GM18868 (cell line): ENCODE data around the gene RABL2B.
"Not testable (repeated sequence)": the region's sequence is repeated elsewhere in the genome, so short reads cannot be mapped to it uniquely, and the experiment has no call there.

Source experiments
- ATAC-seq: cut with Tn5 transposase; IDR thresholded peaks from one replicate; pipeline ENCODE4 v1.9.1; 2021; ENCODE audit warnings: mild to moderate bottlenecking, moderate library complexity; ENCODE audit not compliant: unreplicated experiment

RABL2B gene

DNA sequence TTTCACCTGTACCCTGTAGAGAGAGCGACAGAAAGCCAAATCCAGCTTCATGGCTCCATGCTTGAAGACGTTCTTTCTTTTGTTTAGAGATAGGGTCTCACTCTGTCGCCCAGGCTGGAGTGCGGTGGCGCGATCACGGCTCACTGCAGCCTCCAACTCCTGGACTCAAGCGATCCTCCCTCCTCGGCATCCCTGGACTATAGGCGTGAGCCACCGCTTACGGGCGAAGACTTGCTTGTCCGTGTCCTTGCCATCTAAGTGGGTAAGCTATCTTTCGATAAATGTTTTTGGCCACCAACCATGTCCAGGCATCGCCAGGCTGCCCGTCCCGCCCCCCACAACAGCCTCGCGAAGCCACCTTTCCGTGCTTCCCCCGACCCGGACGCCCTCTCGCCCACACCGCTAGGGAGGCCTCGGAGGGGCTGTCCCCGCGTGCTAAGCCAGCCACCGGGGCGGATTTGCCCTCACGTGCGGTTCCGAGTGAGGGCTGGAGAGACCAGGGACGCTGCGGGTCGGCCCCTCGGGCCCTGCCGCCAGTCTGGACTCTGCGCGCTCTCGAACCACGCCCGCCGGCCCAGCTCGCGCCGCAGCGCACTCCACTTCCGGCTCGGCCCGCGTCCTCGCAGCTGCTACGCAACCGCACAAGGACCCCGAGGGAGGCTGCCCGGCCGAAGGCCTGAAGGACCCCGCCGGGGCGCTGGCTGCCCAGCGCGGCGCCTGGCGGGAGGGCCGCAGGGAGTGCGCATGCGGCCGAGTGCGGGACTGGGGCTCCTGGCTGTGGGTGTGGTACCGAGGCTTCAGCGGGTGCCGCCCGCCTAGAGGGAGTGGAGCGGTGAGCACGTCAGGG lies at the start of gene RABL2B:
Gene RABL2B (minus strand): TSS at position 604 of the 847 bp plus-strand sequence. CDS start 1,342 bp downstream, outside the sequence.
- ATAC-seq = peak; percentile 88

DNA sequence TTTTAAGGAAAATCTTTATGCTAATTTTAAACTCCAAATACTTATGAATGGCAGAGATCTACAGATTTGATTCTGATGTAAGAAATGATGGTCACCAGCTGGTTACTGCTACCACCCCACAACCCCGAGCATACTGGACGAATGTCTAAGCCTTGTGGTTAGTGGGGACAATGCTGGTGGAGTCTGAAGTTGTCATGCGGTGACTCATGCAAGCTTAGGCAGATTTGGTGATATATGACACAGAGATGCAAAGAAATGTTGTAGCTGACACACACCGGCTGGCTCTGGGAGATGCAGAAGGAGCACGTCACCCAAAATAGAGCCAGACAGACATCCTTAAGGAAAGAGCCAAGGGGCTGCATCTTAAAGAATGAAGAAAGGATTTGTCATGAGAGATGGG lies 3.5 kb upstream of the RABL2B start:
- ATAC-seq = not testable (repeated sequence)

DNA sequence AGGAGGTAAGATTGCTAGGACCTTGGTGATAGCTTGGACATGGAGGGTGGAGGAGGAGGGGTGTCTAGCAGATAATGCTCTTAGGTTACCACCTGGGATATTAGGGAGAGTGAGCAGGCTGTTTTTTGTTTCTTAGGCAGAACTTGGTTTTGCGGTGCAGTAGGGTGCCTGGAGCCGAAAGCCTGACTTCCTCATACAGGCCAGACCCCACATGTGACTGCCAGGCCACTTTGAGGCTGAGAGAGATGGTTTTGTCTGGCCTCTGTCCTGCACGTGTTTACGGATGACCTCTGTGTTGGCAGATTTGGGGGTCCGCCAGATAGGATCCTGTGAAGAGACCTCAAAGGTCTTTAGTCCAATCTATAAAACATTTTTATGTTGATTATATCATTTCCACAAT lies 1.9 kb upstream of the RABL2B start:
- not testable (repeated sequence) for ATAC-seq

DNA sequence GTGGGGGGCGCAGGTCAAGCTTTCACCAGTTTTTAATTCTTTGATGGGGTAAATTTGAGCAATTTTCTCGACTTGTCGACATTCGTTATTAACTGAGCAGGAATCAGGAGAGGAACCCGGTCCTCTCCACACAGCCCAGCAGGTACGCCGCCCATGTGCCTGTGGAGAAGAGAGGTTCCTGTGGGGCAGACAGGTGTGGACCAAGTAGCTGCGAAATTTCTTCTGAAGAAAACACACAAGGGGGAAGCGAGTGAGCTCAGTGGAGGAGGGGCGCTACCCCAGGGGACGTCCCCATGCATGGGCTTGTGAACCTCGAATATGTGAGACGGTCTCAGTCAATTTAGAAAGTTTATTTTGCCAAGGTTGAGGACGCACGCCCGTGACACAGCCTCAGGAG lies 442 bp upstream of the RABL2B start:
- peak; percentile 45 for ATAC-seq

DNA sequence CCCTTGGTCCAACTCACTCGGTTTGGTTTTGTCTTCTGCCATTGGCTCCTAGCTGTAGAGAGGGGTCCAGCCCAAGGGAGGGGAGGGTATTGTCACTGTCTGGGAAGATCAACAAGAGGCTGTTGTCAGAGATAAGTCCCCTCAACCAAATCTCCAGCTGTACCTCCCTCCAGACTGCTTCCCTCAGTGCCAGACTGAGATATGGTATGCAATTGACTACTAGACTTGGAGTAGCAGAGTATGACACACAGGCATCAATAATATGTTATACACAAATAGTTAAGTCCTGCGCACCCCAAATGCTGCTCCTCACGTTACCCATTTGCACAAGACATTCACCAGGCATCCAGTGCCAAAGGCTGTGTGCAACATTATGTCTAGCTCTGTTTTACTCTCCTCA lies 1.2 kb downstream of the RABL2B start:
- ATAC-seq = not testable (repeated sequence)

DNA sequence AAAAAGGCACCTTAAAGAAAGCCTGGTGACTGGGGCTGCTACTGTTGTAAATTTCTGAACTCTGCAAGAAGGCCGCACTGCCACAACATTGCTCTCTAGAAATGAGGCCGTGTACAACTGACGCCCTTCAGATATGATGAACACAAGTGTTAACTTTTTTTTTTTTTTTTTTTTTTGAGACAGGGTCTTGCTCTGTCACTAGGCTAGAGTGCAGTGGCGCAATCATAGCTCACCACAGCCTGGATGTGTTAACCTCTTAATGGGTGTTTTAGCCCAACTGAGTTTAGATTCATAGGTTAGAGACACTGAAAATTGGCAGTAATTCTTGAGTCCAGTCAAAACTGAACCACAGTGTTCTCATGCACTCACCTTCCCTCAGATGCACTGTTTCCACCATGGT lies 3.2 kb downstream of the RABL2B start:
- ATAC-seq = not testable (repeated sequence)

DNA sequence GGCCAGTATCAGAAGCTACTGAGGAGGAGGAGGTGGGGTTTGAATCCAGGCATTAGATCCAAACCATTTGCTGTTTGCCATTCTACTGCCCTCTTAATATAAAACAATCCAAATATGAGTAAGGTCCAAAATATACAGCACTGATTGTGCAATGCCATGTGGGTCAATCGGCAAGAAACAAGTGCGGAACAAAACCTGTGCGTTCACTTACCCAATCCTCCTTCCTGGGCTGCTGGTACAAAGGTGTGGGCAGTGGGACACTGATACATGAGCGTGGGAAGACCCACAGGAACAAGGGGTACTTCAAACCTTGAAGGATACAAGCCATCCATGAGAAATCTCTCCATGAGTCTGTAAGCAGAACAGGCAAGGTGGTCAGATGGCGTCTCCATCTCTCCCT lies 5.8 kb downstream of the RABL2B start:
- ATAC-seq = not testable (repeated sequence)

DNA sequence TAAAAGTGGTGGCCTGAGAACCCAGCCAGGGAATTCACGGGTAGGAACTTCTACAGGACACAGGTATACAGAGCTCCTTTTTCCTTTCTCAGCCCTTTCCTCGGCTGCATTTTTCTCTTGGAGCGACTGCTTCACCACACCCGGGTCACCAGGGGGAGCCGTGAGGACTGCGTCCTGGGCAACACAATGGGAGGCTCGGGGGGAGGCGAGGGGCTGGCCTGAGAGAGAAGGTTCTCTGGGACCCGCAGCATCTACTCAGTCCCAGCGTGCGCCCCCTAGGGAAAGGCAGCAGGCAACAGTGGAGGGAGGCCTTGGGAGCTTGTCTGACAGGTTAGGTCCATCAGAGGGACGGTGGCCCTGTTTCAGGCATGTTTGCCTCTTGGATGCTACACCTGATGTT lies 8.3 kb downstream of the RABL2B start:
- ATAC-seq = not testable (repeated sequence)

DNA sequence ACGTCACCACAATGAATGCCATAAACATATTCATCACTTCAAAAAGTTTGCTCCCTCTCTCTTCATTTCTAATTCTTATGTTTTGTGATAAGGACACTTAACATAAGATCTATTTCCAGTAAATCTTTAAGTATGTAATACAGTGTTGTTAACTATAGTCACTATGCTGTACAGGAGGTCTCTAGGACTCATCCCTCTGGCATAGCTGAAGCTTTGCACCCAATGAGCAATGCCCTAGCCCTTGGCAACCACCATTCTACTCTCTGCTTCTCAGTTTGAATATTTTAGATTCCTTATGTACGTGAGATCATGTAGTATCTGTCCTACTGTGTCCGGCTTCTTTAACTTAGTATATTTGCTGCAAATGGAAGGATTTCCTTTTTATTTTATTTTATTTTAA lies 19.1 kb downstream of the RABL2B start:
- not testable (repeated sequence) for ATAC-seq

DNA sequence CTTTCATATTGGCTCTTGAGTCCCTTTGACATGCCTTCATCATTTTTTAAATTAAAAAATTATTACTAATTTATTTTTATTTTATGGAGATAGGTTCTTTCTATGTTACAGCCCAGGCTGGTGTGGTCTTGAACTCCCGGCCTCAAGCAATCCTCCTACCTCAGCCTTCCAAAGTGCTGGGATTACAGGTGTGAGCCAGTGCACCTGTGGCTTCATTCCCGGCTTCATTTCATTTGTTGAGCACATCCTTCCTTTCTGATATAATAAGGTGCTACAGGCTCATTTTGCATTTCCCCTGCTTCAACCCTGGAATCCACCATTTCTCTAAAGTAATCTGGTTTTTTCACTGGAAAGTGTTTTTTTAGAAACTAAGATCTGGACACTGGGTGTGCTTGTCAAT lies 21.6 kb downstream of the RABL2B start:
- not testable (repeated sequence) for ATAC-seq

DNA sequence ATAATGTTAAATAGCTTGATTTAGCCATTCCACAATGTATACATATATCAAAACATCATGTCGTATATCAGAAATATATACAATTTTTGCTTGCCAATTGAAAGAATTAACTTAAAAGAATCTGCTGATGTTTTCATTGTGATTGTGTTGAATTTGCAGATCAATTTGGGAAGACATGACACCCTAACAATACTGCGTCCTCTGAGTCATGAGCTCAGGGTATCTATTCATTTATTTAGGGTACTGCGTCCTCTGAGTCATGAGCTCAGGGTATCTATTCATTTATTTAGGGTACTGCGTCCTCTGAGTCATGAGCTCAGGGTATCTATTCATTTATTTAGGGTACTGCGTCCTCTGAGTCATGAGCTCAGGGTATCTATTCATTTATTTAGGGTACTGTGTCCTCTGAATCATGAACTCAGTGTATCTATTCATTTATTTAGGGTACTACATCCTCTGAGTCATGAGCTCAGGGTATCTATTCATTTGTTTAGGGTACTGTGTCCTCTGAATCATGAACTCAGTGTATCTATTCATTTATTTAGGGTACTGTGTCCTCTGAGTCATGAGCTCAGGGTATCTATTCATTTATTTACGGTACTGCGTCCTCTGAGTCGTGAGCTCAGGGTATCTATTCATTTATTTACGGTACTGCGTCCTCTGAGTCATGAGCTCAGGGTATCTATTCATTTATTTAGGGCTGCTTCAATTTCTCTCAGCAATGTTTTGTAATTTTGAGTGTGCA lies 23.7 kb downstream of the RABL2B start:
- ATAC-seq = not testable (repeated sequence)

DNA sequence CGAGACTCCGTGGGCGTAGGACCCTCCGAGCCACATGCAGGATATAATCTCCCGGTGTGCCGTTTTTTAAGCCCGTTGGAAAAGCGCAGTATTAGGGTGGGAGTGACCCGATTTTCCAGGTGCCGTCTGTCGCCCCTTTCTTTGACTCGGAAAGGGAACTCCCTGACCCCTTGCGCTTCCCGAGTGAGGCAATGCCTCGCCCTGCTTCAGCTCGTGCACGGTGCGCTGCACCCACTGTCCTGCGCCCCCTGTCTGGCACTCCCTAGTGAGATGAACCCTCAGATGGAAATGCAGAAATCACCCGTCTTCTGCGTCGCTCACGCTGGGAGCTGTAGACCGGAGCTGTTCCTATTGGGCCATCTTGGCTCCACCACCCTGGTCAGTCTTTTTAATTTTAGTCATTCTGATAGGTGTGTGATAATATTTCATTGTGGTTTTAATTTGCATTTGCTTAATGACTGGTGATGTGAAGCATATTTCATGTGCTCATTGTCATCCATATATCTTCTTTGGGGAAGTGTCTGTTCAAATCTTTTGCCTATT lies 26.4 kb downstream of the RABL2B start:
- ATAC-seq = not testable (repeated sequence)

DNA sequence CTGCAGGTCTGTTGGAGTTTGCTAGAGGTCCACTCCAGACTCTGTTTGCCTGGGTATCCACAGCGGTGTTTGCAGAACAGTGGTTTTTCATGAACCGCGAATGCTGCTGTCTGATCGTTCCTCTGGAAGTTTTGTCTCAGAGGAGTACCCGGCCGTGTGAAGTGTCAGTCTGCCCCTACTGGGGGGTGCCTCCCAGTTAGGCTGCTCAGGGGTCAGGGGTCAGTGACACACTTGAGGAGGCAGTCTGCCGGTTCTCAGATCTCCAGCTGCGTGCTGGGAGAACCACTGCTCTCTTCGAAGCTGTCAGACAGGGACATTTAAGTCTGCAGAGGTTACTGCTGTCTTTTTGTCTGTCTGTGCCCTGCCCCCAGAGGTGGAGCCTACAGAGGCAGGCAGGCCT lies 27.0 kb downstream of the RABL2B start:
- ATAC-seq = not testable (repeated sequence)

DNA sequence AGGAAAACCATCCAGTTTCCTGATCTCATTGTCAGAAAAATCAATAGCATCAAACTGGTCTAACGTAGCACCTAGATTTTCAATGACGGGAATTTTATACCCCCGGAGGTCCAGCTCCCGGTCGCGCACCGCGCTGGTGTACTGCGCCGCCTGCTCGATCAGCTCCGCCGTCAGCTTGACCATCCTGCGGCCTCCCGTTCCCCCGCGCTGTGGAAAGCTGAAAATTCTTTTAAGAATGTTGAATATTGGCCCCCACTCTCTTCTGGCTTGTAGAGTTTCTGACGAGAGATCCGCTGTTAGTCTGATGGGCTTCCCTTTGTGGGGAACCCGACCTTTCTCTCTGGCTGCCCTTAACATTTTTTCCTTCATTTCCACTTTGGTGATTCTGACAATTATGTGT lies 28.2 kb downstream of the RABL2B start:
- not testable (repeated sequence) for ATAC-seq

DNA sequence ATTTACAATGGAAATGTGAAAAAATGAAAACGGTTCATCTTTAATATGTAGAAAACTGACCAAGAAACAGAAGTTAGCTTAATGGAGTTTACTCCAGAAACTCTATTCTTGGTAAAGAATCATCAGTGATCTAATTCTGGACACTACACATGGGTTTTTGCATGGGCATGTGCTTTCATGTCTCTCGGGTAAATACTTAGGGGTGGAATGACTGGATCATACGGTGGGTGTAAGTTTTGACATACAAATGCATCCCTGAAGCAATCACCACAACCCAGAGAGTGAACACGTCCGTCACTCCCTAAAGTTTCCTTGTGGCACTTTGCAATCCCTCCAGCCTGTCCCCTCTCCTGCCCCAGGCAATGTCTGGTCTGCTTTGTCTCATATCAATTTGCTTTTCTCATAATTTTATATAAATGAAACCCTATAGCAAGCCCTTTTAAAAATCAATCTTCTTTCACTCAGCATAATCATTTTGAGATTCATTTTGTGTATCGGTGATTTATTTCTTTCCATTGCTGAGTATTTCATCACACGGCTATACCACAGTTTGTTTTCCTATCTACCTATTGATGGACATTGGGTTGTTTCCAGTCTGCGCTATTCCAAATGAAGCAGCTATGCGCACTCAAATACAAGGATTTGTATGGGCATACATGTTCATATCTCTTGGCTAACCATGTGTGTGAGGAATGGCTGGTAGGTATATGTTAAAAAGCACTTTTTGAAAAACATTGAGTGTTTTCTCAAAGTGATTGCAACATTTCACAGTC lies 33.9 kb downstream of the RABL2B start:
- ATAC-seq = not testable (repeated sequence)

DNA sequence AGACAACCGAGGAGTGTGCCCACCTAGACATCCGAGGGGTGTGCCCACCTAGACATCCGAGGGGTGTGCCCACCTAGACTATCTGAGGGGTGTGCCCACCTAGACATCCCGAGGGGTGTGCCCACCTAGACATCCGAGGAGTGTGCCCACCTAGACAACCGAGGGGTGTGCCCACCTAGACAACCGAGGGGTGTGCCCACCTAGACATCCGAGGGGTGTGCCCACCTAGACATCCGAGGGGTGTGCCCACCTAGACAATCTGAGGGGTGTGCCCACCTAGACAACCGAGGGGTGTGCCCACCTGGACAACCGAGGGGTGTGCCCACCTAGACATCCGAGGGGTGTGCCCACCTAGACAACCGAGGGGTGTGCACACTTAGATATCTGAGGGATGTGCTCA lies 34.8 kb downstream of the RABL2B start:
- ATAC-seq = not testable (repeated sequence)

DNA sequence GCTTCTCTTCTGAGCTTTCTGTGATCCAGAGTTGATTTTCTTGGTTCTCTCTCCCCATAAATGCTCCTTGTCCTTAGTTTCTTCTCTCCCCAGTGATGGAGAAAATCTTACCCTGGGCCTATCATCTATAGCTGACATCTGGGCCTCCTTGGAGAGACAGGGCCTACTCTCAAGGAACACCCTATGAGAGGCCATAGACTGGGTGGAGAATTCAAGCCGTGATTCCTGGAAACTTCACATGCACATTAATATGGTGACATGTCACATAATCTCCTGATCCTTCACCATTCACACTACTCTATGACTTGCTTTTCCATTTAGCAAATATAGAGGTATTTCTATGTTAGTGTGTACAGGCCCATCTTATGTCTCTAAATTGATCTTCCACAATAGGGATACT lies 35.9 kb downstream of the RABL2B start:
- not testable (repeated sequence) for ATAC-seq

DNA sequence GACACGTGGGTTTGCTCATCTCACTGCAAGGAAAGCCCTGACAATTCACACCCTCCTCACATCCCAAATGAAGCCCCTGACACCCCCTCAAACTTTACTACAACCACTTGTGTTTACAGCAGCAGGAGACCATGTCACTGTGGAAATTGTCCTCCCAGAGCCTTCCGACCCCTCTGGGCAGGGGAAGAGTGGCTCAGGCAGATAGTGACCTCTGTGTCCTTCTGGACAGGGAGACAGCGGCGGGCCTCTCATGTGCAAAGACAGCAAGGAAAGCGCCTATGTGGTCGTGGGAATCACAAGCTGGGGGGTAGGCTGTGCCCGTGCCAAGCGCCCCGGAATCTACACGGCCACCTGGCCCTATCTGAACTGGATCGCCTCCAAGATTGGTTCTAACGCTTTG lies 39.0 kb downstream of the RABL2B start:
- not testable (repeated sequence) for ATAC-seq

DNA sequence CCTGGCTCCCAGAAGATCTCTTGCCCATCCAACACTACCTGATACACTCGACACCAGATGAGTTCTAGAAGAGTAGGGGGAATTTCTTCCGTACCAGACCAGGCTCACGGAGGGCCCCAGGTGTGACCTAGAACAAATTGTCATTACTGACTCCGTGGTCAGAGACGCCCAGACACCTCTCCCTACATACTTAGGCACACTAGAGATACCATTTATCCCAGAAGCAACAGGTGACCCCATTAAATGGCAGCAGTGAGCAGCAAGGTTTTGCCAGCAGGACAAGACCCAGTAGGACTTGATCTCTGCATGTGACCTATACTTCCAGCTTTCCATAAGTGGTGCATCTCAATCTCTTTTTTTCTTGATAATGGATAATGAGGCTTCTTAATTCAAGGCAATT lies 42.7 kb downstream of the RABL2B start:
- not testable (repeated sequence) for ATAC-seq

DNA sequence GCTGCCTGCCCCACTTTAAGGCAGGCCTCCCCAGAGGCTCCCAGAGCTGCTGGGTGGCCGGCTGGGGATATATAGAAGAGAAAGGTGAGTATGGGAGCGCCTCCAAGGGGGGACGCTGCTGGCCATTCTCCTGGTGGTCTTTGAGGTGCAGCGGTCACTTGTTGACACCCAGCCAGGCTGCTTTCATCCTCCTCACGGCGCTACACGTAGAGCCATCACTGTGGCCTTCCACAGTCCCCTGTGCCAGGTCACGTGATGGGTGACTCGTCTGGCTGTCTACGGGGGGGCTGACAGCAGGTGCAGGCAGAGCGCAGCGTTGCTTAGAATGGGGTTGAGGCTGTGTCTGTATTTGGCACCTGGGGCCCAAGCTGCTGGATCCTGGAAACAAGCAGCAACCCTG lies 43.5 kb downstream of the RABL2B start:
- no peak for ATAC-seq

DNA sequence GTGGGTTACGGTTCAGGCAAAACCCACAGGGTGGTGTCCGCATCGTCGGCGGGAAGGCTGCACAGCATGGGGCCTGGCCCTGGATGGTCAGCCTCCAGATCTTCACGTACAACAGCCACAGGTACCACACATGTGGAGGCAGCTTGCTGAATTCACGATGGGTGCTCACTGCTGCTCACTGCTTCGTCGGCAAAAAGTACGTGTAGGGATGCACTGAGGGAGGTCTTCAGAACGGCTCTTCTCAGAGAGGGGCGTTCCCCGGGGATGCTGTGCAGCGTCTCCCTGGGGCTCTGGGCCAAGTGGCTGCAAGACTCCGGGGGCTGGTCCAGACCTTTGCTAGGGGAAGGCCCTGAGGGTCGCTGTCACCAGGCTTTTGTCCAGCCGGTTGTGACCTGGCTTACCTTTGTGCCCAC lies 44.2 kb downstream of the RABL2B start:
- no peak for ATAC-seq
